ENCODE results near the gene SLC5A6. TPM values are rescaled to one million over a fixed set of nuclear protein-coding genes. Genes with fewer than 3 reads are reported as not detected.

The SLC5A6 gene
- total RNA-seq, 1 experiment from 2014 or later: 122 TPM

- H2AFZ ChIP-seq (ENCODE audit: low read length): no peak overlapping the region
- H3K27ac Mint-ChIP-seq: no peak overlapping the region; a peak in 1 of 7 replicates
- H3K4me1 Mint-ChIP-seq: no peaks in the 10 kb centered on the region
- H3K27ac ChIP-seq (ENCODE audit: insufficient read length, low read depth, low read length): no peak overlapping the region
- H3T11ph ChIP-seq (ENCODE audit: low read length): no peak overlapping the region
- H3K4me2 ChIP-seq (ENCODE audit: insufficient read depth, insufficient read length, low read length): no peak overlapping the region
- H3K4me1 ChIP-seq (ENCODE audit: insufficient read depth, low read length): no peaks in the 10 kb centered on the region
- H4K20me1 ChIP-seq (ENCODE audit: control insufficient read depth, insufficient read depth, insufficient read length): no peaks in the 10 kb centered on the region
- H3K79me2 ChIP-seq (ENCODE audit: insufficient read depth, low read length): no peaks in the 10 kb centered on the region
- H3K36me3 Mint-ChIP-seq (ENCODE audit: insufficient read depth in 1 of 3, low read depth in 3 of 3): no peaks in the 10 kb centered on the region
- no peak overlapping the region for H2BK12ac ChIP-seq (ENCODE audit: insufficient read length, low read depth, low read length)
- no peak overlapping the region for H2BK15ac ChIP-seq (ENCODE audit: low read depth, low read length)
- peaks cover 11% of the 10 kb centered on the region for H3K27me3 Mint-ChIP-seq (ENCODE audit: low read depth)
- H4K5ac ChIP-seq (ENCODE audit: insufficient read length, low read depth, low read length): no peak overlapping the region
- H3K23ac ChIP-seq (ENCODE audit: insufficient read length, low read depth, low read length): no peak overlapping the region
- no peak overlapping the region for H3K56ac ChIP-seq (ENCODE audit: insufficient read length, low read depth, low read length)
- no peak overlapping the region for H3K9ac ChIP-seq (ENCODE audit: extremely low read depth, insufficient read length, low read length)
- H3K14ac ChIP-seq (ENCODE audit: insufficient read depth, low read length): no peak overlapping the region
- no peak overlapping the region for H3K4me3 Mint-ChIP-seq
- H3K27me3 ChIP-seq (ENCODE audit: insufficient read depth, low read length): no peaks in the 10 kb centered on the region
- TF ChIP-seq CTCF (conservative IDR thresholded peaks at IDR 0.05): no peak
- no peaks in the 10 kb centered on the region for H3K9me3 ChIP-seq (ENCODE audit: control insufficient read depth, low read depth, low read length)
- no peaks in the 10 kb centered on the region for H3K23me2 ChIP-seq (ENCODE audit: insufficient read length, low read depth, low read length, poor library complexity, severe bottlenecking)
- H4K8ac ChIP-seq (replicated peaks; ENCODE audit: insufficient read length, low read depth, low read length): no peak overlapping the region
- no peak overlapping the region for H3K18ac ChIP-seq (ENCODE audit: insufficient read length, low read depth, low read length)
- no peak overlapping the region for H4K91ac ChIP-seq (ENCODE audit: insufficient read length, low read depth, low read length)
- H2BK120ac ChIP-seq (ENCODE audit: low read depth, low read length, poor library complexity, severe bottlenecking): no peak overlapping the region
- no peak overlapping the region for H2AK5ac ChIP-seq (ENCODE audit: insufficient read length, low read length)
- no peak overlapping the region for H2BK20ac ChIP-seq (ENCODE audit: low read depth, low read length, poor library complexity, severe bottlenecking)
- no peak overlapping the region for H2BK5ac ChIP-seq (ENCODE audit: insufficient read length, low read length)
- no CpG with 5 or more reads among the region's 6 CpGs for WGBS (ENCODE audit: extremely low coverage, insufficient read length, low lambda C conversion rate)
- H3K4ac ChIP-seq (ENCODE audit: low read depth, low read length): no peak overlapping the region
- no peak for DNase-seq
- no peaks in the 10 kb centered on the region for H3K79me1 ChIP-seq (ENCODE audit: insufficient read depth, low read depth, low read length, poor library complexity, severe bottlenecking)
- no peaks in the 10 kb centered on the region for H3K9me3 Mint-ChIP-seq
These were observed 26.6 kb downstream of the SLC5A6 start for GRCh38 chr2:27185331-27186026.
